B cell (primary cell): ENCODE results near the gene ETS1. TPM values are rescaled to one million over a fixed set of nuclear protein-coding genes. Genes with fewer than 3 reads are reported as not detected.

Experiments
- ATAC-seq: fragments of 200-7000 bp; cut with Tn5 transposase; one replicate; pipeline ENCODE4 v1.10.0; 2021; ENCODE audit warnings: low read depth, mild to moderate bottlenecking, moderate number of reproducible peaks, moderate library complexity
- CTCF ChIA-PET: fragments of 350-600 bp; sonication (Branson Sonifier 250); formaldehyde crosslinking; loops from one replicate; lab custom pipeline; 2021; ENCODE audit warnings: antibody characterized with exemption, inconsistent platforms; lab: Charles Lee
- POLR2A ChIA-PET: fragments of 350-600 bp; sonication (Branson Sonifier 250); formaldehyde crosslinking; loops from one replicate; lab custom pipeline; 2021; ENCODE audit warnings: antibody characterized with exemption; lab: Charles Lee
- DNase-seq: peaks from one replicate; pipeline ENCODE4 v3.0.0; 2013
- H2AFZ ChIP-seq: 2 replicates; pipeline ENCODE4 v1.6.1; 2012; ENCODE audit warnings: mild to moderate bottlenecking, low read depth, low read length; ENCODE audit not compliant: insufficient read depth, poor library complexity, severe bottlenecking
- H3K27ac ChIP-seq, 2 donors: 1 replicate in 1 of 2; 2 replicates in 1 of 2; pipeline ENCODE4 v1.5.1; 2012 to 2013; ENCODE audit warnings: low read length in 2 of 2, mild to moderate bottlenecking in 2 of 2, moderate library complexity in 1 of 2
- H3K27me3 ChIP-seq, 4 experiments: fragments of 200-600 bp in 1 of 4; sonication (generic) in 1 of 4; replicated peaks in 1 of 4; 1 replicate in 2 of 4; 2 replicates in 2 of 4; pipeline versions ENCODE4 v1.6.1 to v1.7.0; 2013 to 2016; ENCODE audit warnings: low read length in 3 of 4, mild to moderate bottlenecking in 2 of 4, mixed read lengths in 1 of 4, moderate library complexity in 1 of 4; ENCODE audit not compliant: insufficient read depth in 4 of 4, control insufficient read depth in 3 of 4; ENCODE audit errors: control extremely low read depth in 1 of 4
- H3K36me3 ChIP-seq, 2 experiments: replicated peaks in 1 of 2; 1 replicate in 1 of 2; 2 replicates in 1 of 2; pipeline versions ENCODE4 v1.6.1 to v1.7.1; 2013; ENCODE audit warnings: low read length in 1 of 2; ENCODE audit not compliant: insufficient read depth in 2 of 2, control insufficient read depth in 1 of 2; ENCODE audit errors: control extremely low read depth in 1 of 2, extremely low read depth in 1 of 2
- H3K4me1 ChIP-seq, 2 donors: fragments of 200-600 bp in 1 of 2; sonication (generic) in 1 of 2; 1 replicate in 1 of 2; 2 replicates in 1 of 2; pipeline versions ENCODE4 v1.5.1 to v1.6.1; 2013 to 2017; ENCODE audit warnings: low read length in 2 of 2; ENCODE audit not compliant: control insufficient read depth in 2 of 2, insufficient read depth in 2 of 2
- H3K4me2 ChIP-seq: replicated peaks from 2 replicates; pipeline ENCODE3; 2012; ENCODE audit warnings: mild to moderate bottlenecking, low read depth, low read length; ENCODE audit not compliant: poor library complexity, severe bottlenecking
- H3K4me3 ChIP-seq, 5 experiments: fragments of 200-600 bp in 1 of 5; sonication (generic) in 1 of 5; 1 replicate in 3 of 5; 2 replicates in 2 of 5; pipeline versions ENCODE4 v1.5.1 to v1.7.0; 2011 to 2016; ENCODE audit warnings: low read length in 4 of 5, mild to moderate bottlenecking in 4 of 5, low read depth in 2 of 5, control low read depth in 1 of 5, moderate library complexity in 1 of 5; ENCODE audit not compliant: insufficient read depth in 1 of 5; ENCODE audit errors: control extremely low read depth in 1 of 5, extremely low read depth in 1 of 5
- H3K79me2 ChIP-seq: fragments of 200-600 bp; sonication (generic); one replicate; pipeline ENCODE4 v1.6.0; 2016; ENCODE audit warnings: low read length; ENCODE audit not compliant: control insufficient read depth, insufficient read depth
- H3K9ac ChIP-seq: fragments of 200-600 bp; sonication (generic); 2 replicates; pipeline ENCODE4 v1.6.1; 2017; ENCODE audit warnings: mild to moderate bottlenecking, low read length, moderate library complexity
- H3K9me3 ChIP-seq, 3 donors: one replicate each; pipeline versions ENCODE4 v1.6.1 to v1.7.1; 2013; ENCODE audit warnings: low read length in 2 of 3; ENCODE audit not compliant: control insufficient read depth in 2 of 3, insufficient read depth in 1 of 3; ENCODE audit errors: control extremely low read depth in 1 of 3
- H4K20me1 ChIP-seq: 2 replicates; pipeline ENCODE4 v1.6.0; 2012; ENCODE audit warnings: mild to moderate bottlenecking, low read length; ENCODE audit not compliant: insufficient read depth, control insufficient read depth, poor library complexity, severe bottlenecking
- H3K27ac Mint-ChIP-seq: one replicate; pipeline ENCODE4 v1.8.0; 2021; ENCODE audit warnings: mixed read lengths
- H3K27me3 Mint-ChIP-seq: one replicate; pipeline ENCODE4 v1.8.0; 2021; ENCODE audit warnings: mixed read lengths
- H3K4me1 Mint-ChIP-seq: one replicate; pipeline ENCODE4 v1.8.0; 2021; ENCODE audit warnings: mixed read lengths
- H3K4me3 Mint-ChIP-seq: one replicate; pipeline ENCODE4 v1.8.0; 2021; ENCODE audit warnings: mixed read lengths
- H3K9me3 Mint-ChIP-seq: one replicate; pipeline ENCODE4 v1.8.0; 2022; ENCODE audit warnings: mixed read lengths; ENCODE audit not compliant: insufficient read depth
- CTCF ChIP-seq: fragments of 200-600 bp; IDR thresholded peaks from one replicate; pipeline ENCODE4 v1.8.0; 2022; ENCODE audit warnings: antibody characterized with exemption, mild to moderate bottlenecking
- EZH2 ChIP-seq: IDR thresholded peaks from 2 replicates; pipeline ENCODE4 v1.6.1; 2012; ENCODE audit warnings: borderline replicate concordance, low read depth, mild to moderate bottlenecking, moderate library complexity, low read length; ENCODE audit not compliant: insufficient read depth, poor library complexity, severe bottlenecking
- WGBS: methylation state at CpG from one replicate; pipeline ENCODE4 v1.1.5; 2013; ENCODE audit warnings: missing lambda C conversion rate; ENCODE audit not compliant: insufficient coverage; 5-methylcytosine and 5-hydroxymethylcytosine counted together
- intact Hi-C: fragments of 100-400 bp; cut with micrococcal nuclease; formaldehyde crosslinking; loops from one replicate; pipeline ENCODE4 v1.10.0; 2022
- polyA plus RNA-seq: library from polyadenylated mRNA; depleted of rRNA; stranded (reverse); fragments of >200 nt; gene quantifications from 2 replicates; pipeline ENCODE4 v1.2.3, GENCODE V29; 2012
- total RNA-seq, 2 donors: library from RNA; stranded (reverse); fragments of 120-200 nt in 1 of 2; gene quantifications; 1 replicate in 1 of 2; 2 replicates in 1 of 2; pipeline versions ENCODE4 v1.2.3 to v1.2.4, GENCODE V29; 2013 to 2022

Gene ETS1
- total and polyA plus RNA-seq, 2 donors (not counting 1 experiment from before 2014, with no cell fraction given): 115 to 271 TPM

- H3K27me3 ChIP-seq: no peaks in the 10 kb centered on the region
- no peaks in the 10 kb centered on the region for H3K9me3 ChIP-seq
- peaks cover 58% of the 10 kb centered on the region for H3K79me2 ChIP-seq
- Mint-ChIP-seq H3K27me3 (no peaks in the 10 kb centered on the region), H3K4me3 (no peak overlapping the region), H3K9me3 (no peaks in the 10 kb centered on the region), H3K27ac (peak overlapping the region; percentile 80), H3K4me1 (peaks cover 50% of the 10 kb centered on the region)
- peak overlapping the region; percentile 4 for H3K4me2 ChIP-seq
- ATAC-seq (peak; percentile 50), DNase-seq (peak; percentile 72)
- WGBS: 53% methylated on average over 6 of the region's 6 CpGs
- TF ChIP-seq EZH2 (no peak), CTCF (peak; percentile 74)
- H3K36me3 ChIP-seq: no peaks in the 10 kb centered on the region
- H3K4me3 ChIP-seq: no peak overlapping the region
- POLR2A ChIA-PET: interaction anchor here (1.2 to 15.8 kb wide), 5 partner anchors 24 to 342 kb away, joined by 4 to 305 read pairs (median 5); no protein-coding TSS in a partner anchor
- H4K20me1 ChIP-seq: no peaks in the 10 kb centered on the region
- peaks cover 49 to 52% of the 10 kb centered on the region in 2 donors for H3K4me1 ChIP-seq
- H3K27ac ChIP-seq: no peak overlapping the region
- no peak overlapping the region for H3K9ac ChIP-seq
- CTCF ChIA-PET: interaction anchor here (0.6 to 16.6 kb wide), 106 partner anchors 8 to 700 kb away, joined by 3 to 625 read pairs (median 6); partner anchors contain the start of gene ETS1
- H2AFZ ChIP-seq: no peak overlapping the region
- intact Hi-C loops: loop anchor here (1.0 to 10.0 kb wide), 4 partner anchors 199 to 460 kb away; no protein-coding TSS in a partner anchor
Measured at GRCh38 chr11:128632141-128632791, 44.9 kb upstream of the ETS1 start.
